GM12878 (cell line): Measurements from ENCODE around the gene LSM6. TPM values are rescaled to one million over a fixed set of nuclear protein-coding genes. Genes with fewer than 3 reads are reported as not detected.

Experiments
- ATAC-seq: fragments of 200-7000 bp; cut with Tn5 transposase; 3 replicates; pipeline ENCODE4 v1.9.1; 2020; ENCODE audit warnings: mild to moderate bottlenecking, moderate library complexity
- BruUV-seq: library from RNA; stranded (reverse); fragments of 400-500 nt; replicated peaks from 2 replicates; lab custom pipeline; 2021; lab: Mats Ljungman, UMichigan
- CTCF ChIA-PET: fragments of 300-600 bp; sonication (Branson Sonifier 250); formaldehyde crosslinking; extraction: SDS; loops from one replicate; lab custom pipeline; 2021; ENCODE audit warnings: inconsistent platforms; lab: Yijun Ruan, JAX
- POLR2A ChIA-PET: fragments of 350-600 bp; formaldehyde crosslinking; extraction: SDS; loops from one replicate; lab custom pipeline; 2021; ENCODE audit warnings: inconsistent platforms; lab: Charles Lee
- RAD21 ChIA-PET: fragments of 300-600 bp; sonication (Branson Sonifier 250); formaldehyde crosslinking; loops from one replicate; lab custom pipeline; 2023; ENCODE audit warnings: antibody characterized with exemption; ENCODE audit not compliant: unreplicated experiment; lab: Charles Lee
- SMC1A ChIA-PET: fragments of 300-600 bp; sonication (Branson Sonifier 250); formaldehyde crosslinking; loops from one replicate; lab custom pipeline; 2023; ENCODE audit not compliant: unreplicated experiment, uncharacterized antibody; lab: Charles Lee
- DNase-seq: peaks from one replicate; pipeline ENCODE4 v3.0.0-alpha.2; 2011; ENCODE audit warnings: low read depth, low spot score
- FAIRE-seq: peaks from 3 replicates; lab custom pipeline; 2011; peaks lifted over from hg19 to GRCh38; lab: Jason Lieb, UNC
- H2AFZ ChIP-seq: 2 replicates; pipeline ENCODE4 v1.6.0; 2011; ENCODE audit warnings: low read depth, low read length, control low read depth; ENCODE audit not compliant: control insufficient read depth
- H3K27ac ChIP-seq: 2 replicates; pipeline ENCODE4 v1.5.1; 2011; ENCODE audit warnings: control low read depth; ENCODE audit not compliant: control insufficient read depth, insufficient read depth
- H3K27me3 ChIP-seq, 2 experiments: replicated peaks in 1 of 2; 2 replicates each; pipeline versions ENCODE4 v1.6.0 to v1.6.1; 2011; ENCODE audit warnings: low read length in 1 of 2; ENCODE audit not compliant: control insufficient read depth in 2 of 2, insufficient read depth in 2 of 2
- H3K36me3 ChIP-seq, 2 experiments: 2 replicates each; pipeline ENCODE4 v1.5.1; 2011; ENCODE audit warnings: low read length in 1 of 2; ENCODE audit not compliant: control insufficient read depth in 2 of 2, insufficient read depth in 2 of 2
- H3K4me1 ChIP-seq: 2 replicates; pipeline ENCODE4 v1.6.1; 2011; ENCODE audit warnings: mild to moderate bottlenecking, low read length, moderate library complexity, mixed read lengths; ENCODE audit not compliant: control insufficient read depth, insufficient read depth
- H3K4me2 ChIP-seq: 2 replicates; pipeline ENCODE4 v1.6.0; 2011; ENCODE audit warnings: control low read depth; ENCODE audit not compliant: control insufficient read depth, insufficient read depth
- H3K4me3 ChIP-seq: fragments of 200-600 bp; sonication (generic); 2 replicates; pipeline ENCODE4 v1.5.1; 2016
- H3K79me2 ChIP-seq: 2 replicates; pipeline ENCODE4 v1.6.0; 2011; ENCODE audit warnings: low read length; ENCODE audit not compliant: control insufficient read depth, insufficient read depth
- H3K9ac ChIP-seq: 2 replicates; pipeline ENCODE4 v1.8.0; 2011; ENCODE audit warnings: low read length, control low read depth, mixed read lengths; ENCODE audit not compliant: control insufficient read depth, insufficient read depth
- H3K9me3 ChIP-seq: replicated peaks from 3 replicates; pipeline ENCODE4 v1.5.1; 2011; ENCODE audit warnings: mild to moderate bottlenecking, low read length; ENCODE audit not compliant: control insufficient read depth, insufficient read depth
- H4K20me1 ChIP-seq: 2 replicates; pipeline ENCODE4 v1.6.0; 2011; ENCODE audit not compliant: control insufficient read depth, insufficient read depth
- BRCA1 ChIP-seq: IDR thresholded peaks from 2 replicates; pipeline ENCODE4 v1.6.1; 2011; ENCODE audit warnings: low read depth, low read length, improper control_type of control experiment
- CBFB ChIP-seq: IDR thresholded peaks from 2 replicates; pipeline ENCODE4 v1.6.1; 2016; ENCODE audit warnings: antibody characterized with exemption, low read depth
- CHD2 ChIP-seq: IDR thresholded peaks from 2 replicates; pipeline ENCODE4 v1.6.1; 2011; ENCODE audit warnings: low read depth, low read length, improper control_type of control experiment, borderline replicate concordance
- HCFC1 ChIP-seq: fragments of 150-350 bp; IDR thresholded peaks from 2 replicates; pipeline ENCODE4 v1.6.1; 2014; ENCODE audit warnings: low read length
- HDAC6 ChIP-seq: fragments of 200-600 bp; sonication (generic); IDR thresholded peaks from one replicate; pipeline ENCODE4 v1.8.0; 2017; ENCODE audit warnings: antibody characterized with exemption; ENCODE audit not compliant: unreplicated experiment
- KDM1A ChIP-seq: fragments of 200-600 bp; sonication (generic); IDR thresholded peaks from 2 replicates; pipeline ENCODE4 v1.6.1; 2016; ENCODE audit warnings: borderline replicate concordance
- MXI1 ChIP-seq: fragments of 150-350 bp; IDR thresholded peaks from 2 replicates; pipeline ENCODE4 v1.6.1; 2011; ENCODE audit warnings: low read depth, mild to moderate bottlenecking, inconsistent platforms, low read length, improper control_type of control experiment
- MYB ChIP-seq: fragments of 150-350 bp; IDR thresholded peaks from 2 replicates; pipeline ENCODE4 v1.6.1; 2014; ENCODE audit warnings: mild to moderate bottlenecking, low read depth, low read length, borderline replicate concordance
- NBN ChIP-seq: fragments of 450-650 bp; IDR thresholded peaks from 2 replicates; pipeline ENCODE4 v1.6.1; 2016
- SMARCA5 ChIP-seq: fragments of 450-650 bp; IDR thresholded peaks from 2 replicates; pipeline ENCODE4 v1.6.1; 2017; ENCODE audit warnings: mild to moderate bottlenecking
- SUZ12 ChIP-seq: fragments of 200-600 bp; sonication (generic); IDR thresholded peaks from one replicate; pipeline ENCODE4 v1.6.1; 2018; ENCODE audit warnings: antibody characterized with exemption, mild to moderate bottlenecking; ENCODE audit not compliant: unreplicated experiment
- TAF1 ChIP-seq: IDR thresholded peaks from 2 replicates; pipeline ENCODE4 v1.6.1; 2011; ENCODE audit warnings: mild to moderate bottlenecking, low read depth, low read length, borderline replicate concordance
- WGBS: methylation state at CpG from one replicate; pipeline ENCODE4 v1.1.6; 2016; ENCODE audit warnings: low lambda C conversion rate; ENCODE audit not compliant: insufficient replicate concordance, insufficient coverage; ENCODE audit errors: missing lambda C conversion rate; 5-methylcytosine and 5-hydroxymethylcytosine counted together
- in situ Hi-C: fragments of 300-500 bp; cut with MboI; formaldehyde crosslinking; loops from 9 replicates; pipeline ENCODE4 v1.14.3; 2018; ENCODE audit warnings: mixed read lengths
- intact Hi-C: fragments of 100-400 bp; cut with micrococcal nuclease; formaldehyde crosslinking; loops from one replicate; pipeline ENCODE4 v1.14.2; 2022; ENCODE audit not compliant: unreplicated experiment
- polyA plus RNA-seq, 11 experiments: library from polyadenylated mRNA; depleted of rRNA in 4 of 11; unstranded in 6 of 11; stranded (reverse) in 5 of 11; fragments of >200 nt; fragmentation: Nextera tagmentation in 4 of 11; fragmentation: Illumina TruSeq in 1 of 11; extraction: Ambion mirVana in 4 of 11; extraction: Trizol in 1 of 11; gene quantifications; 1 replicate in 1 of 11; 2 replicates in 10 of 11; pipeline versions ENCODE4 v1.2.1 to v1.2.3, GENCODE V29; 2011 to 2016; ENCODE audit warnings: inconsistent platforms in 2 of 11, missing spikeins in 2 of 11, low read depth in 1 of 11
- total RNA-seq, 4 experiments: library from RNA; depleted of rRNA in 3 of 4; stranded (reverse); fragments of >200 nt in 3 of 4; fragmentation: Illumina TruSeq in 1 of 4; extraction: Trizol in 1 of 4; gene quantifications; 2 replicates each; pipeline versions ENCODE4 v1.2.1 to v1.2.3, GENCODE V29; 2013 to 2021
- TF ChIP-seq, protein P1 (sequence below): fragments of 450-650 bp; conservative IDR thresholded peaks from 2 replicates; pipeline ENCODE4 v1.6.1; 2017; ENCODE audit warnings: mild to moderate bottlenecking, moderate library complexity
- TF ChIP-seq, protein P2 (sequence below): IDR thresholded peaks from 2 replicates; pipeline ENCODE4 v1.6.1; 2012; ENCODE audit warnings: low read depth, low read length, improper control_type of control experiment
- TF ChIP-seq, protein P3 (sequence below): fragments of 450-650 bp; IDR thresholded peaks from 2 replicates; pipeline ENCODE4 v1.6.1; 2016; ENCODE audit warnings: mild to moderate bottlenecking
- TF ChIP-seq, protein P4 (sequence below): IDR thresholded peaks from 2 replicates; pipeline ENCODE4 v1.6.1; 2011; ENCODE audit warnings: low read depth, mild to moderate bottlenecking, low read length, moderate library complexity, borderline replicate concordance; ENCODE audit errors: extremely low read depth

Gene LSM6
- total and polyA plus RNA-seq, 10 of the 15 experiments (the other 5 are each of a cell fraction or from before 2014, with no cell fraction given), result 68.0 to 282 (median 229) TPM

DNA sequence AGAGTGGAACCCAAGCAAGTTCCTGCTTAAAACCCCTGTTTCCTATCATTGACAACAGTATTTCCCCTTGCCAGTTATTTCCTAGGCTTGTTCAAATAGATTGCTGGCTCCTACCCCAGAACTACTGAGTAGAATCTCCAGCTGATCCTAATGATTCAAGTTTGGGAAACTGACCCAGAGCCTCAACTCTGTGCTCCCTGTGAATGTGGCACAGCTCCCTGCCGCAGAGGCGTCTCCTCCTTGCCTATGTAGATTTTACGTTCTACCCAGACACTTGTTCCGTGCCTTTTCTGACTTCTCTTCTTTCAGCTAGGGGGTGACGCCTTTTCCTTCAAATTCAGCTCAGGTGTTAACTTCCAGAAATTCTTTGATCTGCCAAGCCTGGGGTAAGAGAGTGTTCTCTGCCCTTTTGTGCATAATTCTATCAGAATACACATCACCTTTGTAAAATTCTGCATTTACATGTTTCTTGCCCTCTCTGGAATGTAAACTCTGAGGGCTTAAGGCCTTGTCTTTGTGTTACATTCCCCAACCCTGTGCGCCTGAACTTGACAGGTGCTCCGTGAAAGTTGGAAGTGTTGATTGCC, 4.4 kb downstream of the LSM6 start:
- H3K4me2 ChIP-seq, result peak overlapping the region; percentile 50
- H3K36me3 ChIP-seq, result peaks cover 0 to 3% of the 10 kb centered on the region in 2 experiments; a peak in 1 of 4 replicates
- peak overlapping the region; percentile 4; the same call in 1 of the 2 replicates for H3K4me3 ChIP-seq
- no peaks in the 10 kb centered on the region for H4K20me1 ChIP-seq
- RAD21 ChIA-PET, result interaction anchor here (1.8 kb wide), 1 partner anchor 85 kb away, joined by 6 read pairs; no protein-coding TSS in a partner anchor
- peaks cover 13% of the 10 kb centered on the region for H3K4me1 ChIP-seq
- intact Hi-C loops (loop anchor here (5.0 kb wide), 5 partner anchors 48 to 223 kb away; no protein-coding TSS in a partner anchor), in situ Hi-C loops (no loop called here)
- SMC1A ChIA-PET, result interaction anchor here (0.9 to 3.6 kb wide), 9 partner anchors 8 to 165 kb away, joined by 3 to 20 read pairs (median 5); no protein-coding TSS in a partner anchor
- no peak overlapping the region for H3K9ac ChIP-seq
- BruUV-seq, result no TSS peak
- peaks cover 81% of the 10 kb centered on the region for H3K79me2 ChIP-seq
- POLR2A ChIA-PET, result interaction anchor here (0.5 to 1.3 kb wide), 2 partner anchors 20 to 242 kb away, joined by 3 read pairs; no protein-coding TSS in a partner anchor
- no peaks in the 10 kb centered on the region for H3K27me3 ChIP-seq
- H2AFZ ChIP-seq, result no peak overlapping the region
- CTCF ChIA-PET, result interaction anchor here (0.5 to 1.2 kb wide), 5 partner anchors 11 to 162 kb away, joined by 3 read pairs; no protein-coding TSS in a partner anchor
- ATAC-seq, result no peak
- FAIRE-seq, result no peak
- WGBS, result 92% methylated on average over 7 of the region's 7 CpGs
- no peak overlapping the region for H3K27ac ChIP-seq
- no peaks in the 10 kb centered on the region for H3K9me3 ChIP-seq
- DNase-seq, result no peak
- no peak for TF ChIP-seq SMARCA5
- no peak for TF ChIP-seq TAF1
- no peak for TF ChIP-seq MYB
- TF ChIP-seq, protein P1, sequence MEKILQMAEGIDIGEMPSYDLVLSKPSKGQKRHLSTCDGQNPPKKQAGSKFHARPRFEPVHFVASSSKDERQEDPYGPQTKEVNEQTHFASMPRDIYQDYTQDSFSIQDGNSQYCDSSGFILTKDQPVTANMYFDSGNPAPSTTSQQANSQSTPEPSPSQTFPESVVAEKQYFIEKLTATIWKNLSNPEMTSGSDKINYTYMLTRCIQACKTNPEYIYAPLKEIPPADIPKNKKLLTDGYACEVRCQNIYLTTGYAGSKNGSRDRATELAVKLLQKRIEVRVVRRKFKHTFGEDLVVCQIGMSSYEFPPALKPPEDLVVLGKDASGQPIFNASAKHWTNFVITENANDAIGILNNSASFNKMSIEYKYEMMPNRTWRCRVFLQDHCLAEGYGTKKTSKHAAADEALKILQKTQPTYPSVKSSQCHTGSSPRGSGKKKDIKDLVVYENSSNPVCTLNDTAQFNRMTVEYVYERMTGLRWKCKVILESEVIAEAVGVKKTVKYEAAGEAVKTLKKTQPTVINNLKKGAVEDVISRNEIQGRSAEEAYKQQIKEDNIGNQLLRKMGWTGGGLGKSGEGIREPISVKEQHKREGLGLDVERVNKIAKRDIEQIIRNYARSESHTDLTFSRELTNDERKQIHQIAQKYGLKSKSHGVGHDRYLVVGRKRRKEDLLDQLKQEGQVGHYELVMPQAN, result no peak
- TF ChIP-seq, protein P2, sequence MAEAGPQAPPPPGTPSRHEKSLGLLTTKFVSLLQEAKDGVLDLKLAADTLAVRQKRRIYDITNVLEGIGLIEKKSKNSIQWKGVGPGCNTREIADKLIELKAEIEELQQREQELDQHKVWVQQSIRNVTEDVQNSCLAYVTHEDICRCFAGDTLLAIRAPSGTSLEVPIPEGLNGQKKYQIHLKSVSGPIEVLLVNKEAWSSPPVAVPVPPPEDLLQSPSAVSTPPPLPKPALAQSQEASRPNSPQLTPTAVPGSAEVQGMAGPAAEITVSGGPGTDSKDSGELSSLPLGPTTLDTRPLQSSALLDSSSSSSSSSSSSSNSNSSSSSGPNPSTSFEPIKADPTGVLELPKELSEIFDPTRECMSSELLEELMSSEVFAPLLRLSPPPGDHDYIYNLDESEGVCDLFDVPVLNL, result no peak
- no peak for TF ChIP-seq NBN
- TF ChIP-seq SUZ12, result no peak
- TF ChIP-seq, protein P3, sequence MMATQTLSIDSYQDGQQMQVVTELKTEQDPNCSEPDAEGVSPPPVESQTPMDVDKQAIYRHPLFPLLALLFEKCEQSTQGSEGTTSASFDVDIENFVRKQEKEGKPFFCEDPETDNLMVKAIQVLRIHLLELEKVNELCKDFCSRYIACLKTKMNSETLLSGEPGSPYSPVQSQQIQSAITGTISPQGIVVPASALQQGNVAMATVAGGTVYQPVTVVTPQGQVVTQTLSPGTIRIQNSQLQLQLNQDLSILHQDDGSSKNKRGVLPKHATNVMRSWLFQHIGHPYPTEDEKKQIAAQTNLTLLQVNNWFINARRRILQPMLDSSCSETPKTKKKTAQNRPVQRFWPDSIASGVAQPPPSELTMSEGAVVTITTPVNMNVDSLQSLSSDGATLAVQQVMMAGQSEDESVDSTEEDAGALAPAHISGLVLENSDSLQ, result no peak
- TF ChIP-seq, protein P4, sequence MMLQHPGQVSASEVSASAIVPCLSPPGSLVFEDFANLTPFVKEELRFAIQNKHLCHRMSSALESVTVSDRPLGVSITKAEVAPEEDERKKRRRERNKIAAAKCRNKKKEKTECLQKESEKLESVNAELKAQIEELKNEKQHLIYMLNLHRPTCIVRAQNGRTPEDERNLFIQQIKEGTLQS, result no peak
- TF ChIP-seq CHD2, result no peak
- TF ChIP-seq CBFB, result no peak
- TF ChIP-seq HCFC1, result no peak
- no peak for TF ChIP-seq MXI1
- TF ChIP-seq KDM1A, result no peak
- no peak for TF ChIP-seq BRCA1
- TF ChIP-seq HDAC6, result no peak
